COR-L47 (cell line): ENCODE measurements around the gene RBBP8NL.

Experiments
- DNase-seq: peaks from one replicate; lab custom pipeline; 2025; lab: John Stamatoyannopoulos, UW

RBBP8NL gene

DNA sequence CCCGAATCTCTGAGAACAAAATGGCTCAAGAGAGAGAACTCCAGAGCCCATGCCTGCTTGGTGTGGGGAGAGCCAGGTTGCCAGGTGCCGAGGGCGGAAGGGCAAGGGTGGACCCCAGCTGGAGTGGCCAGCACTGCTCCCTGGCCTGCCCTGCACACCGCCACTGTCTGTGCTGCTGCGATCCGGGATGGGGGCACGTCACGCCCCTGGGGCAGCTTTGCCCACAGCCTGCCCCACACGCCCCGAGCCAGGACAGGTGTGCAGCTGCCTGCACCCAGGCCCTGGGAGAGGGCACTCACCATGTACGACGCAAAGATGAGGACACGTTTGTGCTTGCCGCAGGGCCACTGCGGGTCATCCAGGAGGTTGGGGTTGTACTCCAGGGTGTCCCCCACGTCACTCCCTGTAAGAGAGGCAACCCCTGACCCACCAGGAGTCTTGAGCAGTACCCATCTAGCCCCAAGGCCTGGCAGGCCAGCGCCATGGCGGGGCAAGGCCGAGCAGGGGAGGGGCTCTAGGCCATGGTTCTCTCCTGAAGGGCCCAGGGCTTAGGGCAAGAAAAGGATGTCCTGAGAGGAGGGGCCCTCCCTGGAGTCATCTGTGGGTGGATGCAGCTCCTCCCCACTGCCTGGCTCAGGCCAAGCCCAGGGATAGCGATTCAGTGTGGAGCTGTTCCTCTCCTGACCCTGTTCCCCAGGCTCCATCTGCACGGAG is 34.6 kb downstream of the RBBP8NL start:
- no peak for DNase-seq

DNA sequence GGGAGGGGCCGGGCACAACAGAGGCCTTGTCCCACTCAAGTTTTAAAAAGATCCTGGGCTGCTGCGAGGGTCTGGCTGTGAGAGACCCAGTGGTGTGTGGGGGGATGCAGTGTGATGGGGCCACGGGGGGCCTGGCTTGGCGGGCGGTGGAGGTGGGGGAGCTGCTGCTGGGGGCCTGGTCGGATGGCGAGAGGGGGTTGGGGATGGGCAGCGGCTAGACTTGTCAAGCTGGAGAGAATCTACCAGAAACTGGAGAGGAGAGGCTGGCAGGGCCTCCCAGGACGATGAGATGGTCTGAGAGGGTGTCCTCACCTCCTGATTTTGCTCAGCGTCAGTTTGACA is 35.3 kb downstream of the RBBP8NL start:
- no peak for DNase-seq

DNA sequence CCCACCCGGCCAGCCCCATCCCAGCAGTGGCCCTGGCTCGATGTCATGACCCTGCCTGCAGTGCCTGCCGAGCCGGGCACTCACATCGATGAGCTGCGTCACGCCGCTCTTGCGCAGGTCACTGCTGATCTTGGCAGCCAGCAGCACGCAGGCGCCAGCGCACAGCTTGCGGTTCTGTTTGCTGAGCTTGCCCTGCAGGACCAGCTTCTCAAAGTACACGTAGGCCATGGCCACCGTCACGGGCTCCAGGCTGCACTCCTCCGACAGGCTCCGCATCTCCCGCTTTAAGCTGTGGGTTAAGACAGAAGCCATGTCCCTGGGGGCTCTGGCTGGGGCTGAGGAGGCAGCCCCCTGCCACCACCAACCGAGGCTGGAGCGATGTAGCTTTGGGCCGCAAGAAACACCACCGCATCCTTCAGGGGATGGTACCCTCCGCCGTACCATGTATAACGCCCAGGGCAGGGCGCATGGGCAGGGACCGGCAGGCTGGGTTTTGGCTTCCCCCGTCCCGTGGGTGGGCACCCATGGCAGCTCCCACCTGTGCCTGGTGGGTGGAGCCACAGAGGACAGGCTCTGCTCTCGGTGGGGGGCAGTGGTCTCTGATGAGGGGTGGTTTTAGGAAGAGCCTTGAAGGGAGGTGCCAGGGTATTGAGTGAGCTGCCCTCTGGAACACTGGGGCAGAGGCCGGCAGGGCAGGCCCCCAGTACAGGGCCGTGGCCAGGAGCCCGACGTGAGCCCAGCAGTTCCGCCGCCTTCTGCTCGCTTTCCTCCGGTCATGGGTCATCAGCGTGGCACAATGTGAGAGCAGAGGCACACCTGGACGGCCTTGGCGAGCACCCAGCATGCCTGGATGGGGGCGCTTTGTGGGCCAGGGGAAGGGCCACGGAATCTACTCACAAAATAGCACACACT is 35.9 kb downstream of the RBBP8NL start:
- DNase-seq, result no peak

DNA sequence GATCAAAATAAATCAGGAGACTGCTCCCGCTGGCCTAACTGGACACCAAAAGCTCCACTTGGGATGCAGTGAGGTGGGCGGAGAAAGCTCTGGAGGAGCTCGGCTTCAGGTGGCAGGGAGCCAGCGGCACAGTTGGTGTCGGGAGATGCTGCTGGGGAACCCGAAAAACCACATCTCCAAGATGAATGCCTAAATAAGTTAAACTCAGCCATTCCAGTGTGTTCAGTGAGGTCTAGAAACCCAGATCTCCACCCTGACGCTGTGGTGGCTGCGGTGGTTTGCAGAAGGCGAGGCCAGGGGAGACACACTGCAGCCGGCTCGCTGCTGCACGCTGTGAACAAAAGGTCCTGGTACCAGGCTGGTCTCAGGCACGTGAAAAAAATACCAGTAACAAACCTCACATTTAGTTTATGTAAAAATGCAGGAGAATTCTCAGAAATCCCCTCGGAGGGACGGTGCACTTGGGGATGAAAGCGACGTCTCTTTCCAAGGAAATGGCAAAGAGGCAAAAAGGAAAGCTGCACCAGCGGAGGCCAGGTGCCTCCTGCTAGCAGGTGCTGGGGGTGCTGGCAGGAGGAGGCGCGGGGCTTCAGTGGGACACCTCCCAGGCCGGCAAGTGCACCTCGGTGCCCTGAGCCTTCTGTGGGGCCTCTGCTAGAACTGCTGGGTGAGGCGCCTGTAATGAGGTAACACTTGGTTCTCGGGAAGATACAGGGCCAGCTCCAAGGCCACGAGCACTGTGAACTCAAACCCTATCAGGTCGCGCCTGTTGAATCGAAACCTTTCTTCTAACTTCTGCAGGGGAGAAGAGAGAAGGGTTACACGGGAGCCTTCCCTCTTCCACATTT is 36.8 kb downstream of the RBBP8NL start:
- no peak for DNase-seq

DNA sequence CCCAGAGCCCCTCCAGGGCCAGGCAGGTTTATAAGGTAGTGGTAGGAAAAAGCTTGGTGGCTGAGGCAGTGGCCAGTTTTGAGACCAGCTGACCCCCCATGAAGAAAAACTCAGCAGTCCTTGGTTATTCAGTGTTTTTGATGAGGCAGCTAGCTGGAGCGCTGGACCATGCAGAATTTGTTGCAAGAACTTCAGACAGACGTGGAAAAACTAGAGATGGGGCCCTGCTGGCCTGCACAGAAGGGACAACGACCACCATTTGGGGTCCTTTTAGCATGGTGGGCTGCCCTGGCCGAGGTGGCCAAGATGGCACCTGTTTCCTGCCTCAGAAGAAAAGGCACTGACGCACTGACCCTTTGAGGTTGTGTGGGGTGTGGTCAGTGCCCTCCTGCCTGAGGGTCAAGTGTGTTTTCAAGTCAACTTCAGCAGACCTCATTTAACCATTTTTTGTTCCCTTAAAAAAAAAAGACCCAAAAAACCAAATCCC is 37.7 kb downstream of the RBBP8NL start:
- no peak for DNase-seq

DNA sequence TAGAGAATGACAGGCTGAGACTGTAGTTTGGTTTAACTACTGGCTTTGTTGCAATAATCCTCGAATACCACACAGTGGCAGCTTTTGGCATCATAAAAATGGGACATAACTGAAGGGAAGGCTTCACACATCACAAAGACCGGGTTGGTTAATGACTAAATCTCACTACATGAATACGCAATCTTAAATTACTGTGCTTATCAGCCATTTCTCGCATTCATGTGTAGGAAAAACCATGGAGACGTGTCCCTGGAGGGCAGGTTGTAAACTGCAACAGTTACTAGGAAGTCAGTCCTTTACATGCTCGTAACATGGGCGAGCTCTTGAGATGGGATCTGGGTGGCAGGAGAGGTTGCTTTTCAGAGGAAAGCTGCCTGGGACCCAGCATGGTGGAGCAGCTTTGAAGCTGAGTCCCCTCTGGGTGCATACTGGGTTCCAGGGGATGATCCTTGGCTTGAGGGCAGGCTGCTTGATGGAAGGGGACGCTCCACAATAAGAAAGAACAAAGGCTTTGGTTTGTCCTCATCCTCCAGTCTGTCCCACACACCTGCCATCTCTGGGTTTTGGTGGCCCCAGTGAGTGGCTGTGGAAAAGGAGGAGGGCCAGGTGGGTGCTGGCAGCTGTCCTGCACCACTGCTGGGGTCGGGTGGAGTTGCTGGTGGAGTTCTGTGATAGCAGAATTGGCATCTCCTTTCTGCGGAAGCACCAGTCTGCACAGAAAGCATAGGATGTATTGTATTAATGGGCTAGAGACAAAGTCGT is 38.3 kb downstream of the RBBP8NL start:
- DNase-seq, result no peak

DNA sequence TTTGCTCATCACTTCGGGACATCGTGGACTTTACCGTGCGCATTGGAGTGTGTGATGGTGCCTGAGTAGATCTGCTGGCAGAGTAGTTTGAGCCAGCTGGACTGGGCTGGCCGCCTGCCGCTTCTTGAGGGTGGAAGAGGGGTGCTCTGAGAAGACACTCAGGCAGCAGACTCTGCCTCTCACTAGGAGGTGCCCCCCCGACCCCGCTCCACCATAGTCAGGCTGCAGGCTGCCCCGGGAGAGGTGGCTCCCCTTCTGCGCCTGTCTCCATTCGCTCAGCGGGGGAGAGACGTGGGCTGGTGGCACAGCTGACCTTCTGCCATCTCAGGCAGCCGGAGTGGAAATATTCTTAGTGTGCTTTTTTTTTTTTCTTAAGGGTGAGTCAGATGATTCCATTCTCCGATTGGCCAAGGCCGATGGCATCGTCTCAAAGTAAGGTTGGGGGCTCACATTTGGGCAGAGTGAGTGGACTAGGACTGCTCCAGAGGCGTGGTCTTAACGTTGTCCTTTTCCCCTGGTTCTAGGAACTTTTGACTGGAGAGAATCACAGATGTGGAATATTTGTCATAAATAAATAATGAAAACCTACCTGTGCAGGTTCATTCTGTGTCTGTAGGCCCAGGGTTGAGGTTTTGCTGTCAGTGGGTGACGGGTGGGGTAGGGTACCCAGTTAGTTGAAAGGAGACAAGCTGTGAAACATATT is 39.3 kb downstream of the RBBP8NL start:
- no peak for DNase-seq

DNA sequence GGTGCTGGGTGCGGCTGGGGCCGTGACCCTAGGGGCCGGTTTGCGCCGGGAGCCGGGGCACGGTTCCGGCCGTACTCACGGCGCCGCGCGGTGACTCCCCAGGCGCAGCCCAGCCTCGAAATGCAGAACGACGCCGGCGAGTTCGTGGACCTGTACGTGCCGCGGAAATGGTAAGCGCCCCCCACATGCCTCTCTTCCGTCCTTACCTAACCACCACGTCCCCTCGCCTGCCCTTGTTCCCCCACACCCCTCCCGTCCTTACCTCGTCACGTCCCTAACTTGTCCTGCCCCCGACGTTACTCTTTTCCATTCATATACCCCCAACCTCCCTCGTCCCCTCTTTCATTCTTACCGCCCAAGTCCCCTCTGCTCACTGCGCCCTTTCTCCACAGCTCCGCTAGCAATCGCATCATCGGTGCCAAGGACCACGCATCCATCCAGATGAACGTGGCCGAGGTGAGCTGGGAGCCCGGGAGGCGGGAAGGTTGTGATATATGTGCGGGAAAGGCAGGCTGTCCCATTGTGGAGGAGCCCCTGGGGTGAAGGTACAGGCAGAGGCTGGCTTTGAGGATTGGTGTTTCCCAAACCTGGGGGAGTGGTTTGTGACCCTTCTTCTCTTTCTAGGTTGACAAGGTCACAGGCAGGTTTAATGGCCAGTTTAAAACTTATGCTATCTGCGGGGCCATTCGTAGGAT is 40.0 kb downstream of the RBBP8NL start:
- DNase-seq, result no peak

DNA sequence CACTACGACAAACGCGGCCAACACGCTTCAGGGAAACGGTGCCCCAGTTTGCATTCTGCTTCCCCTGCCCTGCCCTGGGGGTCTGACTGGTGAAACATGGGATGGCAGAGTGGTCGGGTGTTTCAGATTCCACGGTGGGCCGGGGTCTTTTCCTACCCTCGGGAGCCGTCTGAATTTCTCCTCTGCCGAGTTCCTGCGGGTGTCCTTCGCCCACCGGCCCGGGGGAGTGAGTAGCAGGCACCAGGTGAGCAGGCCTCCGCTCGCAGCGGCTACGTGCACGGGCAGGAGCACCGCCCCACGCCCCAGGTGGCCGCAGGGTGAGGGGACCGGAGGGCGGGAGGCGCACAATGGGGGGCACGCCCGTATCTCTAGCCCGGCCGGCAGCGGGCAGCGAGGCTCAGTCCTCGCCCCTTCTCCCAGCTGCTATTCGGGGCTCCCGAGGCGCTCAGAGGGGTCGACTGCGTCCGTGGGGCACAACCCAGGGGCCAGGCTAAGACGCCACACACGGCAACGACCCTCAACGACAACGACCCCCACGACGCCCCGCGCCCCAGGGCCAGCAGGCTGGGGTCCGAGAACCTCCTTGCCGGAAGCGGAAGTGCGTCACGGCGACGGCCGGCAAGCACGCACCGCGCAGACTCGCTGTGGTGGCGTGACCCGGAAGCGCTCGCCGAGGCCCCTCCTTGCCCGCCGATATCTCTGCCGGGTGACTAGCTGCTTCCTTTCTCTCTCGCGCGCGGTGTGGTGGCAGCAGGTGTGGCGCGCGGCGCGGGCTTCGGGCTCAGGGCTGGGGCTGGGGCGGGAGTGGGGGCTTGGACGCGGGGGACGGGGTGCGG is 40.7 kb downstream of the RBBP8NL start, which contains the start of gene RPS21:
Gene RPS21 (plus strand): TSS at position 721 of the 836 bp plus-strand sequence. CDS start 236 bp downstream, outside the sequence.
- DNase-seq, result peak; percentile 82

DNA sequence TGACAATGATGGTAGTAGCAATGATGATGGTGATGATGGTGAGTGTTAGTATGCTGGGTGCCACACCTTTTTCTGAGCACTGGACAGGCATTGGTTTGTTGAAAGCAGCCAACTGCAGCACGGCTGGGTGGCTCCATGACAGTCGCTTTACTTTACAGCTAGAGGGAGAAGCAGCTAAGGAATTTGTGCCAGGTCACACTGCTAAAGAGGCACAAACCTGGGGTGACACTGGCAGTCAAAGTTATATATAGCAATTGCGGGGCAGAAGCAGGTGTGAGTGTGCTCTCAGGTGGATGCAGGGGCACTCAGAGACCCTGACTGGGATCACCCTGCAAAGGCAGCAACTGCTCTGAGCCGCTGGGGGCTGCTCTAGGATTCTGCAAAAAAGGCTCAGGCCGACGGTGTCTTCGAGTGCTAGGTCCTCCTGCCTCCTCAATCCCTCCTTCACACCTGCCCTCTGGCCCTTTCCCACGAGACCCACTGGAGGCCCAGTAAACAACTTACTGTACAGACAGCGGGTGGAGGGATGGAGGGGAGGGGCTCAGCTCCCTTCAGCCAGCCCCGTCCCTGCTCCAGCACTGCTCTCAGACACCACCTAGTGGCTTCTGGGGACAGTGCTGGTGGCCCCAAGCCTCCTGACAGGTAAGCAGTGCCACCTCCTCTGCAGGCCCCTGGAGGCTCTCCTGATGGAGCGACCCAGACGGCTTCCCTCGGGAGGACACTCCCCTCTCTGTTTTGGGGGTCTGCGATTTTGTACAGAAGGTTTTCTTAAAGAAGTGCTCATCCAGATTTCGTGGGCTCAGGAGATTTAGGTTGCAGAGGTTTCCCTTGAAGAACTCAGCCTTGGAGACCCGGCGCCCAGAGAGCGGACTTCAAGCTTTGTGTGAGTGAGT is 44.8 kb downstream of the RBBP8NL start:
- DNase-seq, result peak; percentile 80

DNA sequence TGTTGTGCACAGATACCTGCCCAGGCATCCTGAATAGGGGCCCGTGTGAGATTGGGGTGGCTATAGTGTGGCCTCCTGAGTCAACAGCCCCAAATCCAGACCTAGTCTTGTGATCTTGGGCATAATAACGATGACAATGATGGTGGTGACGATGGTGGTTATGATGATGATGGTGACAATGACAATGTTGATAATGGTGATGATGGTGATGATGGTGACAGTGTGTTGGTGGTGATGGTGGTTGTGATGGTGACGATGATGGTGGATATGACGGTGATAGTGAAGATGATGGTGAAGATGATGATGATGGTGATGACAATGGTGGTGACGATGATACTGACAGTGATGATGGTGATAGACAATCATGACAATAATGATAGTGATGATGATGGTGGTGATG is 45.5 kb downstream of the RBBP8NL start:
- DNase-seq, result no peak

DNA sequence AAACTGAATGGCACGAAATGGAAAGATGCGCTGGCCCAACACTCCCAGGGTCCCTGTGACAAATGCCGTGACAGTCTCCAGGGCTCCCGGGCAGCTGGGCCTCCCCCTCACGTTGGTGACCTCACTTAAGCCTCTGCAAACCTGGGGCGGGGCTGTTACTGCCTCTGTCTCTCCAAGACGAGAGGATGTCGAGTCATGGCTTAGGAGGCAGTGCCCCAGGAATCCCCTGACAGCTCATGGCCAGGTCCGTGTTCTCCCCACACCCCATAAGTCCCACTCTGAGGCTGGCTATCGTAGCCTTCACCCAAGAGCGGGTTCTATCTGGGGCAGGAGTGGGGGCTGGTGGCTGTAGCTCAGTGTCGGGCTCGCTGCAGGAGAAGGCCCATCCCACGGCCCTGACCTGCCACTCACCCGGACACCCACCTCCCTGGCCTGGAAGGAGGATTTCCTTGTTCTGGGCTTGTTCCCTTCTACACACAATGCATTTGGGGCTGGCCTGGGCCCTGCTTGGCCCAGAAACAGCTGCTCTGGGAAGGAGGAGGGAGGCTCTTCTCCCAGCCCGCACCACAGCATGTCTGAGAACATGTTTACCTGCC is 46.0 kb downstream of the RBBP8NL start:
- DNase-seq, result no peak

DNA sequence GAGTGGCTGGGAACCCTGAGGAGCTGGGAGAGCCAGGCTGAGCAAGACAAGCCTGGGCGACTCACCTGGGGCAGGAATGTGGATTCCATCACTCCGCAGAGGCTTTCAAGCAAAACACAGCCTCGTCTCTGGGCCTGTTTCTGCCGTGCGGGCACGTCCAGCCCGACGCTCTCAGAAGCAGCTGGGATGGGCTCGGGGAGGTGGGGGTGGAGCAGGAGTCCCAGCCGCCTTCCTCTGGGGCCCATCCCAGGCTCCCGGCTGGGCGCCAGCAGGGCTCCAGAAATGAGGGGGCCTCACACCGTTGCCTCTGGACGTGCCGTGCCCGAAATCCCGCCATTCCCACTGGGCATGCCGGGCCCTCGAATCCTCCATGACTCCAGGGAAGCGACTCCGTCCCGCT is 49.1 kb downstream of the RBBP8NL start:
- no peak for DNase-seq

DNA sequence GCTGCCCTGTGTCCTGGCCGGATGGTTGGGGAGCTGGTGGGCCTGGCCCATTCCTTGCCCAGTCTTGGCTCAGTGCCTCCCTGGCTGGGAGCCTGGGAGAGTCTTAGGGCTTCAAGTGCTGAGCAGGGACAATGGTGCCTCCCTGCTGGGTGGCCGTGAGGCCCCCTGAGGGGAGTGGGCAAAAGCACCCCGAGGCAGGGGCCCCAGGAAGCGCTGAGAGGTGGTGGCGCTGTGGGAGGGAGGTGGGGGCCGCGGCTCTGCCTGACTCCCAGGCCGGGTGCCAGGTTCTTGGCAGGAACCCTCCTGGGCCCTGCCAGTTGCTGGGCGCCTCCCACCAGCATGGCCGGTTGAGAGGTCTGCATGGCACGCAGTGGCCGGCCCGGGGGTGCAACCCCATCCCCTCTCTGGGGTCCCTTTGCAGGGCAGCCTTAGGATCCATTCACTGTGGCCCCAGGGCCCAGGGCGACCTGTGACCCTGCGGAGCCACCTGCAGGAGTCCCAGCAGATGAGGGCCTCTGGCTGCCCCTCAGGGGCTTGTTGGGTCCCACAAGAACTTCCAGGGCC is 49.6 kb downstream of the RBBP8NL start:
- DNase-seq, result peak; percentile 53

DNA sequence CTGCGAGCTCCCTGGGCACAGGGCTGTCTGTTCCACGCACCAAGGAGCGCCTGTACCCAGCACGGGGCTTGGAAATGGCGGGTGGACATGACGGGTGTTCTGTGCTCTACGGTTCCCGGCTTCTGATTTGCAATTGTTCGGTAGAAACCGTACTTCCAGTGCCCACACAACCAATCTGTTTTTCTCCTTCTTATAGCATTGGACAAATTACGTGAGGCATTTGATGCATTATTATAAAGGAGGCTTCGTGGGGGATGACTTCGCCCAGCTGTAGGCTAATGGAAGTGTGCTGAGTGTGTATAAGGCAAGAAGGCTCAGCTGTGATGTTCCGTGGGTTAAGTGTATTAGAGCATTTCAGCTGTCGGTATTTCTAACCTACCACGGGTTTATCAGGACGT is 50.3 kb downstream of the RBBP8NL start:
- no peak for DNase-seq

DNA sequence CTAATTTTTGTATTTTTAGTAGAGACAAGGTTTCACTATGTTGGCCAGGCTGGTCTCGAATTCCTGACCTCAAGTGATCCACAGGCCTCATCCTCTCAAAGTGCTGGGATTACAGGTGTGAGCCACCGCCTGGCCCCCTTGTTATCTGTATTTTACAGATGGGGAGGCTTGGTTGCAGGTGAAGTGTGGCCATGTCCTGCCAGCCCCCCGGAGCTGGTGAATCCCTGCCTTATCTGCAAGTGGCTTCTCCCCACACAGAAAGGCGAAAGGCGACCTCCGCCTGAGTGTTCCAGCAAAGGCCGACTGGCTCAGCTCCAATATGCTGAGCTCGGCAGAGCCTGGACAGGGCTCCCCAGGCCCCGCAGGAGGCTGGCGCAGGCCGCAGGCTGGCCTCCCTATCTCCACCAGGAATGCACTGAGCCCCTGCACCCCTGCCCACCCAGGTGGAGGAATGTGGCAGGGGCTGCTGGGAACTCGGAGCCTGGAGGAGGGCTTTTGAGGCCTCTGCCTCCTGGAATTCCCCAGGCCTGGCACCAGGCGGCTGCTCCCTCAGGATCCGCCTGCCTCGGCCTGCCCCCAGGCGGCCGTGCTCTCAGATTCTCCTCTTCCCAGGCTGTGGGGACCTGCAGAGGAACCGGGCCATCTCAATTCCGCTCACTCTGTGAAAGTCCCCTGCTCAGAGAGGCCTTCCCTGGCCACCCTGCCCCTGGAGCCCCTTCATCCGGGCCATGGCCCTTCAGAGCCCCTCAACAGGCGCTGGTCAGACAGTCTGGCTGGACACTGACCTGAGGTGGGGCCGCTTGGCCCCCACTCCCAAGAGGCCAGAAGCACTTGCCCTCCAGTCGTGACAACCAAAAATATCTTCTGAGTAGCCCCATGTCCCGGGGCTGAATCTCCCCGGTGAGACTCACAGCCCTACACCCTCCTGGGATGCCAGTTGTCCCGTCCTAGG is 51.0 kb downstream of the RBBP8NL start:
- no peak for DNase-seq
